HG03039 (cell line): ENCODE results near the gene NLGN3.
A peak's percentile ranks its signal among the peaks of the same experiment; 100 is the strongest.

Experiments used
- ATAC-seq: cut with Tn5 transposase; IDR thresholded peaks from one replicate; pipeline ENCODE4 v1.9.1; 2021; ENCODE audit warnings: mild to moderate bottlenecking, moderate library complexity; ENCODE audit not compliant: unreplicated experiment

NLGN3 gene

GRCh38 chrX:71118032-71118984 lies 26.3 kb upstream of the NLGN3 start, which contains the start of gene MED12:
TSS of gene MED12 (plus strand) at chrX:71118596. CDS start at chrX:71118755, 159 bp downstream.
- ATAC-seq = peak; percentile 86

DNA sequence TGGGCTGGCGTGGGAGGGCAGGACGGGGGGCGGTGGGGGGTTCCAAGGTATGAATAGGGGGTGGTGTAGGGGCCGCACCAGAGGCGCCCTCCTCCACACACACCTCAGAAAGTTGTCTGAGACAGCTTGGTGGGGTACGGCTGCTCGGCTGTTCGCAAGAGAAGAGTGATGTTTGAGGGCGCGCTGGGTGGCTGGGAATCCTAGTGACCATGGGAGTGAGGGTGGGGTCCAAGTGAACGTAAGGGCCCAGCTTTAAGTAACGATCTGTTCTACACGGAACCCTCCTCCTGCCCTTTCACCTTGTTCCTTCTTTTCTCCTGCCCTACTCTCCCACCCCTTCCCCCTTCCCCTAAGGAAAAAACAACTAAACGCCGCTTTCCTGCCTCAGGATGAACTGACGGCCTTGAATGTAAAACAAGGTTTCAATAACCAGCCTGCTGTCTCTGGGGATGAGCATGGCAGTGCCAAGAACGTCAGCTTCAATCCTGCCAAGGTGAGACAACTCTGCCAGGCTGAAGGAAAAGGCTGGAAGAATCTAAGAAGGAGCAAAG lies 25.6 kb upstream of the NLGN3 start:
- no peak for ATAC-seq

DNA sequence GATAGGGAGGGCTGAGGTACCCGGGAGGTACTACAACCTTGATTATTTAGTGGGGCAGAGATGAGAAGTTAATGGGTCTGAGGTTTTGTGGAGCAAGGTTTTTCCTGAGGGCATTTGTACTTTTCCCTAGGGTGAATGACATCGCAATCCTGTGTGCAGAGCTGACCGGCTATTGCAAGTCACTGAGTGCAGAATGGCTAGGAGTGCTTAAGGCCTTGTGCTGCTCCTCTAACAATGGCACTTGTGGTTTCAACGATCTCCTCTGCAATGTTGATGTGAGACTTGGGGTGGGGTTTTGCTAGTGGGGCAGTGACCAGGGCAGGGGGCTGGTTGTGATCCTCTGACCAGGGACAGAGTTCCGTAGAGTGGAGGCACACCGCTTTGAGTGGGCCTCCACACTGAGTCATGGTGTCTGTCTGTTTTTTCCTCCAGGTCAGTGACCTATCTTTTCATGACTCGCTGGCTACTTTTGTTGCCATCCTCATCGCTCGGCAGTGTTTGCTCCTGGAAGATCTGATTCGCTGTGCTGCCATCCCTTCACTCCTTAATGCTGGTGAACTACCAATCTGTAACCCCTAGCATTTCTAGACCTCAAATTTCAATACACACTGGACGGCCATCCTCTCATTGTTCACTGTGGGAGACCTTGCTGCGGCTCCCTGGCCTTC lies 16.3 kb upstream of the NLGN3 start:
- ATAC-seq = no peak

DNA sequence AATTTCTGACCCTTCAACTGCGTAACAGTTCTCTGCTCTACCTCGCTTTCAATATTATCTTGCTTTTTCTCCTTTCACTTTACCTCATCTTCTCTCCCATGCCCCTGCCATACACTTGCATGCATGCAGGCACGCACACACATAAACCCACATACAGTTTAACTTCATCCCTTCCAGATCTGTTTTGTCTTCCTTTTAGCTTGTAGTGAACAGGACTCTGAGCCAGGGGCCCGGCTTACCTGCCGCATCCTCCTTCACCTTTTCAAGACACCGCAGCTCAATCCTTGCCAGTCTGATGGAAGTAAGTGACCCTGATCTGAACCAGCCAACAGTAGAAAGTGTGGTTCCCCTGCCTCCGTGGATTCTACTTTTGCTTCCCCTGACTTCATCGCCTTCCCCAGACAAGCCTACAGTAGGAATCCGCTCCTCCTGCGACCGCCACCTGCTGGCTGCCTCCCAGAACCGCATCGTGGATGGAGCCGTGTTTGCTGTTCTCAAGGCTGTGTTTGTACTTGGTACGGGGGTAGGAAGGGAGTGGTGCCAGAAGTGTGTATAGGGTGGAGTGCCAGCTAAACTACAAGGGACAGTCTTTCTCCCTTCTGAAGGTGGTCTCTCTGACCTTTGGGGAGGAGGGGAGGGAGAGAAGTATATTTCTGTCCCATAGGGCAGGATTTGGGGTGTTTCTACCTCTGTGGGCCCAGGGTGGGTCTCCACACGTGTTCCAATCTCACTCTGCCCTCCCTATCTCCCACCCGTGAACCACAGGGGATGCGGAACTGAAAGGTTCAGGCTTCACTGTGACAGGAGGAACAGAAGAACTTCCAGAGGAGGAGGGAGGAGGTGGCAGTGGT lies 15.5 kb upstream of the NLGN3 start:
- ATAC-seq = no peak

DNA sequence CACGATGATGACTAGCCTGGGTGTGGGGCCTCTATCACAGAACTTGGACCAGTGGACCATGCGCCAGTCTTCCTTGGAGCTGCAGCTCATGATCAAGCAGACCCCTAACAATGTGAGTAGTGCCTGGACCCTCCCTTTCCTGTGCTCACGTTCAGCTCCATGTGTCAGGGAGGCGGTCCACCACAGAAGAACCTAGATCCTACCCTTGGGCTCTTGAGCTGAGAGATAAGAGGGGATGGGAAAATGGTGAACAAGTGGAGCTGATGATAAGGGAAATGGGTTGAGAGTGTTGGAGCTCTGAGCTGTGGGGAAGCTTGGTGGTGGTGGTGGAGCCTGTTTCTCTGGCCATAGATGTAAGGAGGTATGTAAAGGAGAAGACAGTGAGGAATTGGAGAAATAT lies 13.1 kb upstream of the NLGN3 start:
- no peak for ATAC-seq

- no peak for ATAC-seq
Measured at GRCh38 chrX:71140440-71140839, 4.2 kb upstream of the NLGN3 start.

DNA sequence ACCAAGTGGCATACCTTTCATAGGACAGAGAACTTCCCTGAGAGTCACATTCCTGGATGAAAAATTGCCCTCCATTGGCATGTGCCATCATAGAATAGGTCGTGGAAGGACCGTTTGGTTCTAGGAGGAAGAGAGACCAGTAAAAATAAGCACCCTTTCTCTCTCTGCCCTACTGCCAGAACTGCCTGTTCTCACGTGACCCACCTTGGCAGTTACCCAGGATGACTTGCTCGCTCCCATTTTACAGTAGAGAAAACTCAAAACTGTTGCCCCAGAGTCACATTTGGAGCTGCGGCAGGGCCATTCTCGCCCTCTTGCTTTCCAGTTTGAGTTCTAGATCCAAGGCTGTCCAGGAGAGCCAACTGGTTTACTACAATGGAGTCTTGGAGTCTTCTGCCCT lies 1.1 kb upstream of the NLGN3 start:
- no peak for ATAC-seq

GRCh38 chrX:71147496-71148277 lies 3.0 kb downstream of the NLGN3 start:
- ATAC-seq = no peak

DNA sequence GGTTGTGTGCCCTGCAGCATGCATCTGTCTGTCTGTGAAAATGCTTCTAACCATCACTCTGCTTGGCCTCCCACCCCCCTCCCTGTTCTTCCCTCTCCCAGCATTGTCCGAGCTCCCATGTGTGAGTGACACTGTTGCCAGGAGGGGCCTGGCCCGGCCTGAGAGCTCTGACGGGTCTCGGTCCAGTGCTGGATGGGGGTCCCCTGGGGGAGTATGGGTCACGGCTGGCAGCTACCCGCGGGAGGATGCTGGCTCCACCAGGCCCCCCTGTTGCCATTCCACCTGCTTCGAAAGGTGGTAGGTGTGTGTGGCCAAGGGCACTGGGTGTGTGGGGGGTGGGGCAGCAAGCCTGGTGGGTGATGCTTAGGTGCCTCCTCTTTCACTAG lies 3.6 kb downstream of the NLGN3 start:
- no peak for ATAC-seq

GRCh38 chrX:71151366-71151765 lies 6.7 kb downstream of the NLGN3 start:
- ATAC-seq = no peak

GRCh38 chrX:71154196-71154595 lies 9.6 kb downstream of the NLGN3 start:
- ATAC-seq = no peak

DNA sequence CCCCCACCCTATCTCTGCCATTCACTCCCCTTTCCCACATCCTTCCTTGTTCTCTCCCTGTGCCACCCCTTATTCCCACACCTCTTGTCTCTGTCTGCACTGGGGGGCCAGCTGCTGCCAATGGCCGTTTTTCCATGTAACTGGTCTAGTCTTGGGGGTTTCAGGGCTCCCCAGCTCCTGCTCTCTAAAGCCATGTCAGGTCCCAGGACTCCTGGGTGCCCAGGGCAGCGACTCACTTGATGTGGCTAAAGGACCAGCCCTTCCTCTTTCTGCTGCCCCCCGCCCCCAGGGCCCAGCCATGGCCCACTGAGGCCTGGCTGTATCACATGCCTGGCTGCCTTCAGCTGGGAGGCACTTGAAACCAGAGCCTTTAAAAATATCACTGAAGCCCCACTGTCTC lies 10.0 kb downstream of the NLGN3 start:
- ATAC-seq = no peak

DNA sequence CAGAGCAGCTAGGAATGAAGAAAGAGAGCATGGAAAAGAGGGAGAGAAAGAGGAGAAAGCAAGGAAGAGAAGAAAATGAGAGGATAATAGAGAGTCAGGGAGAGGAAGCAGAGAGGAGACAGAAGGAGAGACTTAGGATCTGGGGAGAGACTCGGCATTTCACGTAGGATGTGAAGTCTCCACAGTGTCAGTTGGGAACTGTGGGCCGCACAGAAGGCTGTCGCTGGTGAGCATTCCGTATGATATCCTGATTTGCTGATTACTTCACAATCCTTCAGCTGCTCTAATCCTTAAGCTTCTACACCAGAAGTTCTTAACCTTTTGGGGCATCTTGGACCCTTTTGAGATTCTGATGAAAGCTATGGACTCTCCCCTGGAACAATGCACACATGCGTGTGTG lies 14.0 kb downstream of the NLGN3 start:
- no peak for ATAC-seq

DNA sequence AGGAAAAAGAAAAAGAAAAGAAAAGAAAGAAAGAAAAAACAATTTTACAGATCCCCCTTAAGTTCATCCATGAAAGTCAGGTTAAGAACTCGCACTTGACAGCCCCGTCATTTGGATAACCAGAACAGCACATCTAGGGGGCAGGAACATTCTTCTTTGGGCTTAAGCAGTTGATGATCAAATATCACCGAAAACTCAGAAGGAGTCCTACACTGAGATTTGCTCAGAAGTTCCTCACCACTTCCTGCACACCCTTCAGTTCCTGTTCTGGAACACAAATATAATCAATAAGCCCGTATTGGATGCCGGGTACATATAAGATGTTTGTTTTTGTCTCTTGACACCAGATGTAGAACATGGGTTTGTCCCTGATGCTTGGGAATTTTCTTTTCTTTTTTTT lies 14.7 kb downstream of the NLGN3 start:
- ATAC-seq = no peak

DNA sequence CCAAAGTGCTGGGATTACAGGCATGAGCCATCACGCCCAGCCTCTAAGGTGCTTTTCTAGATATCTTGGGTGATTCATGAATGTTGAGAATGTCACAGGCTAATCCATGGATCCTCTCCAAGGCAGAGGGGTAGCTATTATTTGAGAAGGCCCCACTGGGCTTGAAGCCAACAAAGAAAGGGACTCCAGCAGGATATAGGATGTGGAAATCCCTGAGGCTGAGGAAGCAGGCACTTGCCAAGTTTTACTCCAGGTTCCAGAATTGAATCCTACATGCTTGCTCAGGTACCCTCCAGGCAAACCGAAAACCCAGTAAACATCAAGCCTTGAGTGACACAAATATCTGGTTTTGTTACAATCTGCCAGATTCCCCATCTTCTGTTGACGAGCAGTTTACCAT lies 15.8 kb downstream of the NLGN3 start:
- ATAC-seq = no peak

DNA sequence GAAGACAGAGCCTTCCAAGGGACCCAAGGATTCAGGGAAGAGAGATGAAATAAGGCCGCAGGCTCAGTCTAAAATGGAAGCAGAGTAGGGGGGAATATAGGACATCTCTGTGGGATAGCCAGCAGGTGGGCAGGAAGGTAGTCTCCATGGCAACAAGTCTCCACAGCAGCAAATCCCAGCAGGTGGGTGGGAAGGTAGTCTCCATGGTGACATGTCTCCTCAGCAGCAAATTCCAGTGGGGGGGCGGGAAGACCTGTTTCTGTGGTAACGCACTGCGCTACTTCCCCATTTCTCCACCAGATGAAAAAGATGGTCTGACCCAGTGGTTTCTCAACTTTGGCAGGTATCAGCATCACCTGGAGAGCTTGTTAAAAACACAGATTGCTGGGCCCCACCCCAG lies 18.3 kb downstream of the NLGN3 start:
- ATAC-seq = no peak

- no peak for ATAC-seq
Measured at GRCh38 chrX:71164071-71164470, 19.4 kb downstream of the NLGN3 start.

GRCh38 chrX:71166461-71166860 lies 21.8 kb downstream of the NLGN3 start:
- ATAC-seq = no peak

GRCh38 chrX:71167031-71167781 lies 22.6 kb downstream of the NLGN3 start:
- ATAC-seq = no peak
